ENCODE results near the gene TSPAN32. TPM values are rescaled to one million over a fixed set of nuclear protein-coding genes. Genes with fewer than 3 reads are reported as not detected.

The TSPAN32 gene, protein sequence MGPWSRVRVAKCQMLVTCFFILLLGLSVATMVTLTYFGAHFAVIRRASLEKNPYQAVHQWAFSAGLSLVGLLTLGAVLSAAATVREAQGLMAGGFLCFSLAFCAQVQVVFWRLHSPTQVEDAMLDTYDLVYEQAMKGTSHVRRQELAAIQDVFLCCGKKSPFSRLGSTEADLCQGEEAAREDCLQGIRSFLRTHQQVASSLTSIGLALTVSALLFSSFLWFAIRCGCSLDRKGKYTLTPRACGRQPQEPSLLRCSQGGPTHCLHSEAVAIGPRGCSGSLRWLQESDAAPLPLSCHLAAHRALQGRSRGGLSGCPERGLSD
- total RNA-seq: 52.3 and 54.2 TPM in 2 replicates

DNA sequence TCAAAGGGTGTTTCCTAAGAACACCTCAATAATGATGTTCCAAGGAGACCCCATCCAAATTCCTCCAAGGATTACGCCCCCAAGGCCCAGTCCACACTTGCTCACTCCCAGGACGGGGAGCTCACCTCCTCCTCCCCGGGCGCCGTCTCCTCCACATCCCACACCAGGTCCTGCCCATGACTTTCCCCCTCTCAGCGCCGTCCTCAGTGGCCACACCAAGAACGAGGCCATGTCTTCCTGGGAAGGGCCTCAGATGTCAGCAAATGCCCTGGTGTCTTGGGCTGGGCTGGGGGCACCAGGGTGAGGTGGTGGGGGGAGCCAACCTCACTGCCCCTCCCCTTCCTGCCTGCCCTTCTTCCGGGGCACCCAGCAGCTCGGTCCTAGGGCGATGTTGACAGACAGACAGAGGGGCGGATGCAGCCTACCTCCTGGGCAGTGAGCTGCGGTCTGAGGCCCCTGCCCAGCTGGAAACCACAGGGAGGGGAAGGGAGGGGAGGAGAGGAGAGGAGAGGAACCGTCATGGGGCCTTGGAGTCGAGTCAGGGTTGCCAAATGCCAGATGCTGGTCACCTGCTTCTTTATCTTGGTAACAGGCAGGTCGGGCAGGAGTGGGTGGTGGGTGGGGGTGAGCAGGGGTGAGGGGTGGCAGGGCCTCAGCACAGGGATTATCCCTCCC, at the start of gene TSPAN32, which contains the start of gene C11orf21:
TSPAN32 (plus strand) TSS at position 383 of the 675 bp plus-strand sequence; CDS start at position 520, 137 bp downstream.
C11orf21 (minus strand) TSS at position 288 of the 675 bp plus-strand sequence; CDS start at position 178, 110 bp downstream.
- intact Hi-C loops (cut with micrococcal nuclease): loop anchor here (1.0 to 10.0 kb wide), 5 partner anchors 75 to 603 kb away; partner anchors contain the start of genes CD81 and TSSC4

DNA sequence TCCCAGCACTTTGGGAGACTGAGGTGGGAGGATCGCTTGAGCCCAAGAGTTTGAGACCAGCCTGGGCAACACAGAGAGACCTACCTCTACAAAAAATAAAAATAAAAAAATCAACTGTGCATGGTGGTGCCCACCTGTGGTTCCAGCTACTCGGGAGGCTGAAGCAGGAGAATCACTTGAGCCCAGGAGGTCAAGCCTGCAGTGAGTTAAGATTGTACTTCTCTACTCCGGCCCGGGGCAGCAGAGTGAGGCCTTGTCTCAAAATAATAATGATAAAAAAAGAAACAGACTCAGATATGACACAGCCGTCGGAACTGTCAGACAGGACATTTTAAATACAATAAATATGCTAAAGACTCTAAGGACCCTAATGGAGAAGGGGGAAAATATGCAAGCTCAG, 49.8 kb upstream of the TSPAN32 start:
- intact Hi-C loops (cut with micrococcal nuclease): no loop called here

DNA sequence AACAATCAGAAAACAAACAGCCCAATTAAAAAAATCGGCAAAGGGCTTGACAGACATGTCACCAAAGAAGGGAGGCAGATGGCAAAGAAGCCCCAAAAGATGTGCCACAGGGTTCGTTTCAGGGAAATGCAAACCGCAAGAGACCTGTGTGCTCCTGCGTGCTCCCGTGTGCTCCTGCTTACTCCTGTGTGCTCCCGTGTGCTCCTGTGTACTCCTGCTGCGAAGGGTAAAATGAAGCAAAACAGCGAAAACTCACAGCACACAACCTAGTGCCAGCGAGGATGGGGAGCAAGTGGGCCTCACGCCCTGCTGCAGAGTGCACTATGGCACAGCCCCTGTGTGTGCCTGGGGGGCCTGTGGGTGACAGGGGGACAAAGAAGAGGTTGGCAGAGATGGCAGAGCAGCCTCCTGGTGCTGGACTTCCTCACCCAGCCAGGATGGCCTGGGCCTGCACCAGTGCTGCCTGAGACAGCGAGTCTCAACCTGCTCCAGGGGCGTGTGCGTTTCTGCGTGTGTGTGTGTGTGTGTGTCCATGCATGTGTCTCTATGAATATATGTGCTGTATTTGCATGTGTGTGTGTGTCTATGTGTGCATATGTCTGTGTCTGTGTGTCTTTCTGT, 45.4 kb upstream of the TSPAN32 start:
- intact Hi-C loops (cut with micrococcal nuclease): no loop called here

DNA sequence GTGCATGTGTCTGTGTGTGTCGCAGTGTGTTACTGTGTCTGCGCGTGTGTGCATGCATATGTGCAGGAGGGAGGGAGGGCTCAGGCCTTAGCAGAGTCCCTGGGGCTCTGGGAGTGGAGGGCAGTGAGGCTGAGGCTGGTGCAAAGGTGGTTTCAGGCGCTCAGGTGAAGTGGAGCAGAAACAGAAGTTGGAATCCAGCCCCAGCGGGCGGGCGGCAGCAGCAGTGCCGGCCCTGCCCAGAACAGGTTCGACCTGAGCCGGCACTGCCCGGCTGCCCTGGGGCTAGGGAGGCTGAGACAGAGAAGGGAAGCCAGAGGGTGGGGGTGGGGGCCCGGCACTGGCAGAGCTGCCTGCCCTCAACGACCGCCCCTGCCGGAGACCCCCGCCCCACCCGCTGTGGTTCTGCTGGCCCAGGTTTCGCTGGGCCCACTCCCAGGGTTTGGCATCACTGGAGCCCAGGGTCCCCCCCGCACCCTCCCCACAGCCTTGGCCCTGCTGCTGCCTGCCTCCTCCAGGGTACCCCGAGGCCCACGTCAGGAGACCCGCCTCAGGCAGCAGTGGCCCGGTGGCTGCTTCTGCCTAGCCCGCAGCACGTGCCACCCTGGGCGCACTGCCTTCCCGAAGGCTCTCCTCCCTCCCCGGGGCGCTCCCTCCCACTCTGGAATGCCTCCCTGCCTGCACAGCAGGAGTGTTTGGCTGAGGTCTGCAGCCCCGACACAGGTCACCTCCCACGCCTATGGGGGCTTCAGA, 44.7 kb upstream of the TSPAN32 start:
- intact Hi-C loops (cut with micrococcal nuclease): no loop called here

DNA sequence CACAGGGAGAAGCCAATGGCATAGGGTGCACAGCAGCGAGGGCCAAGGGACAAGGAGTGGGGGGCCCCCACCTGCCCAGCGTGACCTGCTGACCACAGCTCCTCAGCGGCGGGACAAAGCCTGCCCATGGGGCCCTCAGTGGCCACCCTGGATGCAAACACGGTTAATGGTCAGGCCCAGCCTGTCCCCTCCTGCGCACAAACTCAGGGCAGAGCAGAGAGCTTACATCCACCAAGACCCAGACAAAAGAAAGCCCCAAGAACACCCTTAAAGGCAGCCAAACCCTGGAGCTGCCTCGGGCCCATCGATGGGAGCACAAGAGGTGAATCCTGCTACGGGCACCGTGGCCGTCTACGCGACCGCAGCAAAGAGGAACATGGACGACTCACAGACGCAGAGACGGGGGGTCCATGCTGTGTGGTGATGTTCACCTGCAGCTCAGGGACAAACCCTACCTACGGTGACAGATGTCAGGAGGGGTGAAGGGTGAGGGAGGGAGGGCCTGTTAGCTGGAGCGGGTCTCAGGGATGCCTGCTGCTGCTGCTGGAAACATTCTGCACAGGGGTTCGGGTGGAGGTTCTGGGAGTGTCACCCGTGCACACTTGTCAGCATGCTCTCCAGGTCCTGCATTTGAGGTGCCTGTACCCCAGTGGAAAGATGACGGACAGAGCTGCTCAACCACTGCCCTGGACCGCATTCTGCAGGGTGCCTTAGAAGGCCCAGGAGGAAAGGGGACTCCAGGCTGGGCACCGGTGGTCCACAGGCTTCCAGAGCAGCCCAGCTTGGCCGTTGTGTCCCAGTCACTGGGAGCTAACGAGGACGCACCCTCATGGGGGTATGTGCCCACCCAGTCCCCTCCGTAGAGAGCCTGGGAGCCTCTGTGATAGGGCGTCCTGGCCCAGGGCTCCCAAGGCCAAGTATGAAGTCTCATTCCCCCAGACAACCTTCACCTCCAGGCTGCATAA, 43.0 kb upstream of the TSPAN32 start:
- intact Hi-C loops (cut with micrococcal nuclease): no loop called here

DNA sequence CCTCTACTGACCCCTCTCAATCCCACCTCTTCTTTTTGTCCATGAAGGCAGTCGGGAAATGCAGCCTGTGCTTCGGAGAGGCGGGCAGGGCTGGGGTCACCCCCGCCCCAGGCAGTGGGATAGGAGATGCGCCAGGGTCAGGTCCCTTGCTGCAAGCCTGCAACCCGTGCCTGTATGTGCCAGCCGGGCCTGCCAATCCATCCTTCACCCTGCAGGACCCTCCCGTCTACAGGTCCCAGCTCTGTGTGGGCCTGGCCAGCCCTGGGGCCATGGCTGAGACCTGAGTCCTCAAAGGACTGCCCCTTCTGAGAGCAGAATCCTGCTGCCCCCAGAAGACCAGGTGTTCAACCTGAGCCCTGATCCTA, 42.4 kb upstream of the TSPAN32 start:
- intact Hi-C loops (cut with micrococcal nuclease): no loop called here

DNA sequence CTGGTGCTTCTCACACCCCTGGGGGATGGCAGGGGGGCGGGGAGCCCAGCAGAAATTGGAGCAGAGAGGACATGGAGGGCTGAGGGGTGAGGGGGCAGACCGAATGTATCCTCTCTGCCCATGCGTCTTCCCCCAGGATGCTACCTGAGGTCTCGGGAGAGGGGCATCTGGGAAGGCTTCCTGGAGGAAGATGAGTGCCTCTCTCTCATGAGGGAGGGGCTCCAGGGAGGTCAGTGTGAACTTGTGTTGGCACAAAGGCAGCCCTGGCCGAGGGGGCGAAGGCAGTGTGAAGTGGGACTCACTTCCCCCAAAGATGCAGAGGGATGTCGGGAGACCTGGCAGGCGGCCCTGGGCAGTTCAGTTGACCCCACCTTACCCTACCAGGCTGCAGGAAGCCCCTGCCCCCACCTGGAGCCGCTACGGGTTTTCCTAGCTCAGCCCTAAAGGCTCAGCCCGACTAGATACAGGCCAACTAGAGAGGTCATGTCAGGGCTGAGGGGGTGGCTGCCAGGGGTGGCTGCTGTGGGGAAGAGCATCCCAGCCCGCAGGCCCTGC, 41.8 kb upstream of the TSPAN32 start:
- intact Hi-C loops (cut with micrococcal nuclease): loop anchor here (10.0 kb wide), 1 partner anchor 55 kb away; no protein-coding TSS in a partner anchor

DNA sequence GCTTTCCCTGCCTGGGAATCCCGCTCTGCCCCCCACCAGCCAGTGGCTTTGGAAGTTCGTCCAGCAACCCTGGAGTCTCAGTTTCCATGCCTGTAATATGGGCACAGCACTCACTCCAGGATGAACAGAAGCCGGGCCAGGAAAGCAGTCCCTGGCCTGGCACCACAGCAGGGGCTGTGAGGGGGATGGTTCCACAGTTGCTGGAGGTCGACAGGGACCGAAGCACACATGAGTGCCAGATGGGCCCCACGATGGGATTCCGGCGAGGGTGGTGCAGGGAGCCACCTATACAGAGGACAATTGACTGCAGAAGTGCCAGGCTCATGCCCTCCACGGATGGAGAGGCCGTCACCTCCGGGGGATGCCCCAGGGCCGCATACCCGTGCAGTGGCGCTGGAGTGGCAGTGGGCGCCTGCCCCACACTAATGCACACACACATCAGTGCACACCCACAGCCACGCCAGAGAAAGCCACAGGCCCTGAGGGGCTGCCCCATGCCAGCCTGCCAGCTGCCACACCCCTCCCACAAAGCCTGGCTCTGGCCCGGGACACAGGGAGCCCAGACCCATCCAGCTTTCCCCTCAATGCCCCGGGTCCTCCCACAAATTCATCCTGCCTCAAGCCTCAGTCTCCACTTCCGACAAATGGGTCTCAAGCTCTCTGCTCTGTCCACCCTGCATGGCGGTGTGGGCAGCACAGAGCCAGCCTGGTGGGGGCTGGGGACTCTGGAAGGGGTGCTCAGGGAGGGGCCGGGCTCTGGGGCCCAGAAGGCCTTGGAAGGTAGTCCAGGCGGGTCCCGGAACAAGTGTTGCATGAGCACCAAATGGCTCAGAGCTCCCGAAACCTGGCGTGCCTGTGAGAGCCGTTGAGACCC, 41.1 kb upstream of the TSPAN32 start:
- intact Hi-C loops (cut with micrococcal nuclease): loop anchor here (10.0 kb wide), 1 partner anchor 56 kb away; no protein-coding TSS in a partner anchor

DNA sequence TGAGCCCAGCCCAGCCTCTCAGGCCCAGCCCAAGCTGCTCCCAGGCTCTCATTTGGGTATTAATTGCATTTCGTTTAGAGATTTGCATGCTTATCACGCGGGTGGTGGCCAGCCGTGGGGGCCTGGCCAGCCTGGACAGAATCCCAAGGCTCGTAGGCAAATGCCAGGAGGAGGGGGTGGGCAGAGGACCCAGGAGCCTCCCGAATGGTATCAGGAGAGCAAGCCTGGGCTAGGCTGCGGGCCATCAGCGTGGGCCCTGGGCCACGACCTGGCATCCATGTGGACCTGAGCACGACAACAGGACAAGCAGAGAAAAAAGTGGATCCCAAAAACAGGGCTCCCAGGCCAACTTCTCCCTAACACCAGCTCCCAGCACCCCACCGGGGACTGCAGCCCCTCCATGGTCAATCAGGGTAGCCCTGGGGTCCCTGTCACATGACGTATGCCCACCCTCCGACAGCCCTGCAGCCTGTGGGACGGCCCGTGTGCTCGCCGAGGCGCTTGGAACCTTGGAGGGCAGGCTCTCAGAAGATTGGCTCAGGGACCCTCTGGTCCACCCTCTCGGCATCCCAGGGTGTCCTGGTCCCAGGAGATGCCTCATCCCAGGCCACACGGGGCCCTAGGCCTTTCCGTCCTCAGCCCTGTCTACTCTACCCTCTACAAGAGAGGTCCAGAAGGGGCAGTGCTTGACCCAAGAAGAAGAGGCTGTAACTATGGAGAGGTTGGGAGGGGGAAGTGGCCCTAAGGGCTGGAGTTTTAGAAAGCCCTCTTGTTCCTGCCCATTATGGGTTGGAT, 40.2 kb upstream of the TSPAN32 start:
- intact Hi-C loops (cut with micrococcal nuclease): loop anchor here (10.0 kb wide), 1 partner anchor 57 kb away; no protein-coding TSS in a partner anchor

DNA sequence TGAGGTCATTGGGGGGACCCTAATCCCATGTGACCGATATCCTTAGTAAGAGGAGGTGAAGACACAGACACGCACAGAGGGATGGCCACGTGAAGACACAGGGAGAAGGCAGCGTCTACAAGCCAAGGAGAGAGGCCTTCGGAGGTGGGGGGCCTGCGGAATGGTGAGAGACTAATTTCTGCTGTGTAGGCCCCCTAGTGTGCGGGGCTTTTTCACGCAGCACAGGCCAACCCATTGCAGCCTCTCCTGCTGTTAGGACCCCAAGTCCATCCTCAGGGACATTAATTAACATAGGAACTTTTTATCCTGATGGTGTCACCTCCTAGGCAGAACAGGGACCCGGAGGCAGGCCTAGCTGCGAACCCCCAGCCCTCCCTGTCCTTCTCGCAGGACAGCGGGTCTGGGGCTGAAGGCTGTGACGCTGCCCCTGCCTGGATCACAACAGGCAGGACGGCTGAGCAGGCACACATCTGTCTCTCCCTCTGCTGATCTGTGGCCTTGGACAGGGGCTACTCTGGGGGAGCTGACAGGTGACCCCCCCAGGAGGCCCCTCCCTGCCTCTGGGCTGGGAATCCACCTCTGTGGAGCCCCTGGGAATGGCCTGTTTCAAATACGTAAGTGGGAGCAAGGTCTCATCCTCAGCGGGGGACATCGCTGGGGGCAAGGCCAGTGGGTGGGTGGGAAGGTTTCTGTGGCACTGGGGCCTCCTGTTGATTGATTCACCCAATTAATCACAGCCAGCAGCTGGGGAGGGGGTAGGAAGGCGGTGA, 39.3 kb upstream of the TSPAN32 start:
- intact Hi-C loops (cut with micrococcal nuclease): loop anchor here (10.0 kb wide), 1 partner anchor 58 kb away; no protein-coding TSS in a partner anchor

DNA sequence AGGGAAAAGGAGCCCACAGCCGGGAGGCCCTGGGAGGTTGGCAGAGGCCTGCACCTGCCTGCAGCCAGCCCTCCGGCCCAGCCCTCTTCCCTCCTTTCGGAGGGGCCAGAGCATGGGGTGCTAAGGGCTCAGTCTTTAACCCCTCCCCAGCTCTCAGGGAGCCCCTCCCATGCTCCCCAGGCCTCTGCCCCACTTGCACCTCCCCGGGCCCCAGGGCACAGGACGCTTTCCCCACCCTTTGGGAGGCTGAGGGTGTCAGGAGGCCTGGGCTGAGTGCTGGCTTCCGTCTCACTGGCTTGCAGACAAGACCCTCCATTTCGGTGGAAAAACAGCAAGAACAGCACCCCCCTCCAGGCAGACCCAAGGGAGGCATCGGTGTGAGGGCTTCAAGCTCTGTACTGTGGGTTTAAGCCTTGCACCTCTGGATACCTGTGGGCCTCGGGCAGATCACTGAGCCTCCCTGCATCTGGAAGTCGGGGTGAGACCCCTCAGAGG, 38.7 kb upstream of the TSPAN32 start:
- intact Hi-C loops (cut with micrococcal nuclease): loop anchor here (10.0 kb wide), 1 partner anchor 58 kb away; no protein-coding TSS in a partner anchor

DNA sequence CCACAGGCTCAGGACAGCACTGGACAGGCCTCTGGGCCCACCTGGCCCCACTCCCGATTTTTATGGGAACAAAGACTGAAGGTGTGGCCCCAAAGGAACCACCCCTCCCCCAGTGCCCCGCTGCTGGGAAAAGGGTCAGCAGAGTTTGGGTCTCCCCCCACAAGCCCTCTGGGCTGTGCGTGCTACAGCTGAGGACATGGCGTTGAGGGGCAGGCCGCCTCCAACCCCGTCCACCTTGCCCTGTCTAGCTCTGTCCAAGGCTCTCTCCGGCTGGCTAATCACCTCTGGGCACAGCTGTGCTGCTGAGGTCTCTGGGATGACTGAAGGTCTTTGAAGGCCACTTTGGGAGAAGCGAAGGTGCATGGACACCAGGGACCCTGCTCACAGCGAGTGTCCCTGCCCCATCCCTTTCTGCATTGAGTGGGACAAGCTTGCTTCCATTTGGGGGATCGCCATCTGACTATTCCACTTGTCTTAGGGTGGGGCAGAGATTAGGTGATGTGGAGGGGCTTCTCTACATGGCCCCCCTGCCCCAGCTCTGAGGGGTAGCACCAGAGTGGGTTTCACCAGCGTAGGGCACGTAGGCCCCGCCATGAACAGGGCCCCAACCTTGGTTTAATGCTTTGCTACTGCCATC, 38.0 kb upstream of the TSPAN32 start:
- intact Hi-C loops (cut with micrococcal nuclease): loop anchor here (10.0 kb wide), 1 partner anchor 59 kb away; no protein-coding TSS in a partner anchor

DNA sequence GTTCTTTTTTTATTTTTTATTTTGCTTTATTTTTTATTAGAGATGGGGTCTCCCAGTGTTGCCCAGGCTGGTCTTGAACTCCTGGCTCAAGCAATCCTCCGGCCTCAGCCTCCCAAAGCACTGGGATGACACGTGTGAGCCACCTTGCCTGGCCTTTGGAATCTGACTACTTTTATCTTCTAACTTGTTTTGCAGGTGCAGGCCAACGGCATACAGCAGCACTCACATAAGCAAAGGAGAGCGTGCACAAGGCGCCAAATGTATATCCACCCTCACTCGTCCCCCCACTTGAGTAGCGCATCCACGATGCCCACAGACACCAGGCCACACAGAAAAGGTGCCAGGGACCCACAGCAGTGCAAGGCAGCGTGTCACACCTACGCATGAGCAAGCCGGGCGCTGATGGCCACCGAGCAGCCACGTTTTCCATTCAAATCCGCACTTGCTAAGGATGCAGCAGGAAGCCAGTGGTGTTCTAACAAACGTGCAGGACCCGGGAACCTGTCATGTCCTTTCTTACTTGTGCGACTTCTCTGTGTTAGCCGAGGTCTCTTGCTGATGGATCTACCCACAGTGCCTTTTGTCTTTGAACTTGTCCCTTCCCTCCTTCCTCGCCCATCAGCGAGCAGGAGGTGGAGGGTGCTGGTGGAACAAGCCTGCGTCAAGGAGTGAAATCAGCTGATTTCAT, 37.3 kb upstream of the TSPAN32 start:
- intact Hi-C loops (cut with micrococcal nuclease): loop anchor here (10.0 kb wide), 1 partner anchor 60 kb away; no protein-coding TSS in a partner anchor

DNA sequence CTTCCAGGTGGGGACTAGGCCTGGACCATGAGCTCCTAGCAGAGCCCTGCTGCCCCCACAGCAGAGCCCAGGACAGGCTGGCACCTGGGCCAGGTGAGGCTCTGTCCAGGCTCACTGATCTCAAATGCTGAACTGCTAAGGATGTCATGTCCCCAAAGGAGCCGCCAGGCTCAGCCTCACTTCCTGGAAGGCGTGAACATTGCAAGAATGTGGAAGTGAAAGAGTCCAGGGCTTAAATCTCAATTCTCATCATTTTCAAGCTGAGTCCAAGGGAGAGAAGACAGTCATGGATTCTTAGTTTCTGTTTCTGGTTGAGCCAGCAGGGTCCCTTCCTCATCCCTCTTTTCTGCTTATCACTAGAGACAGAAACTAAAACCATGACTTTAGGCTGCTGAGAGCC, 36.4 kb upstream of the TSPAN32 start:
- intact Hi-C loops (cut with micrococcal nuclease): loop anchor here (10.0 kb wide), 1 partner anchor 61 kb away; no protein-coding TSS in a partner anchor

DNA sequence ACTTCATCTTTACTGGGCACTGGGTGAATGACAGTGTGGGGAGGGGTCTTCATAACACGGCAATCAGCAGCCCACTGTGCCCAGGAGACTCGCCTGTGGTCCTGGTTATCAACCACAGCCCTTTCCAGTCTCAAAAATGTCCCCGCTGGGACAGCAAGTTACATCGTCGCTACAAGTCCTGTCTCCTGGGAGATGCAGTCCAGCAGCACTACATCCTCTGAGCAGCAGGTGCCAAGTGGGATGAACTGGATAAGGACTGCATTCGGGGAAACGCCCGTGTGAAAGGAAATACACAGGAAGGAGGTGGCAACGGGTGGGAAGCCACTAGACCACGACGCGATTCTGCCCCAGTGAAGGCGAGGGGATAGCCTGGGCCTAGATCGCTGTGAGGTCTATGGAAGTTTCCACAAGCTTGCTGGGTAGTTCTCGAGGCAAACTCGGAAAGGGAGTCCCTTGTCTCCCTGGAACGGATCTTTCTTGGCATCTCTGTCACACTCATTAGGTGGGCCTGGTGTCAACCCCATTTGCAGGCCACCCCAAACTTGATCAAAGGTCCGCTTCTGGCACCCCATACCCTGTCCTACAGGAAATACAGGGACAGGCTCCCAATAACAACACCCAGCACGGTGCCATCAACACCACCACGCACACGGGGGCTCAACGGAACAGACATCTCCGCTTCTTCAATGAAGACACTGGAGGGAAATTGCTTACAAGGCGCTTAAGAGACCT, 35.8 kb upstream of the TSPAN32 start:
- intact Hi-C loops (cut with micrococcal nuclease): loop anchor here (10.0 kb wide), 1 partner anchor 61 kb away; no protein-coding TSS in a partner anchor
